HG03439 (cell line): ENCODE results near the gene GPD1L.
A peak's percentile ranks its signal among the peaks of the same experiment; 100 is the strongest.
"Not testable (repeated sequence)": the region's sequence is repeated elsewhere in the genome, so short reads cannot be mapped to it uniquely, and the experiment has no call there.

ENCODE experiments used
- ATAC-seq: cut with Tn5 transposase; IDR thresholded peaks from one replicate; pipeline ENCODE4 v1.9.1; 2021; ENCODE audit warnings: mild to moderate bottlenecking, moderate library complexity; ENCODE audit not compliant: unreplicated experiment

GPD1L gene

DNA sequence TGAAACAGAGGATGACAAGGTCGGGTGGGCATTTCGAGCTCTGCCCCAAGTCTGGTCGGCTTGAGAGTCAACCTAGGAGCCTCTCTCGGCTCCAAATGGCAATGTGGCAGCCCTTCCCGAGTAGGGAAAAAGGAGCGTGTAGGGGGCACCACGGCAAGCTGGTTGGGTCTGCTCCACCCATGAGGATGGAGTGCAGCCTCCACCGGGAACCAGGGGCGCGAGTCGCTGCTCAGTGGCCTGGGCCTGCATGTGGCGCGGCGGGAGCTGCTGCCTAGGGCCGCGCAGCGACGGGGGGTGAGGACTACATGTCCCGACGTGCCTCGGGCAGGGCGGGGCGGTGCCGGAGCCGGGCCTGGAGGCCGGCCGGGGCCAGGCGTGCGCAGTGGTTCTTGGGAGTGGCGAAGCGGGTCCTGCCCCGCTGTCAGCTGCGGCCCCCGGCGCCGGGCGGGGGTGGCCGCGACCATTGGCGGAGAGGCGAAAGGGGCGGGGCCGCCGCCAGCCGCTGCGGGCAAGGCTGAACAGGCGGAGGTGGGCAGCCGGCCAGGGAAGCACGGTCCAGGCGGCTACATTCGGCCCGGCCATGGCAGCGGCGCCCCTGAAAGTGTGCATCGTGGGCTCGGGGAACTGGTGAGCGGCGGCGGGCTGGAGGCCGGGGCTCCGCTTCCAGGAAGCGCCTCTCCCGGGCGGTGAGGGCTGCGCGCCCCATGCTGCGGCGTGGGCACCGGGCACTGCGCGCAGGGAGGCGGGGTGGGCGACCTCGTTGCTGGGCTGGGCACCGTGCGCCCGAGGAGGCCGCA lies at the start of gene GPD1L:
Gene GPD1L, plus strand, starts transcription at position 489 of the 797 bp plus-strand sequence. Its CDS starts 92 bp downstream, at position 581.
- ATAC-seq = peak; percentile 100

DNA sequence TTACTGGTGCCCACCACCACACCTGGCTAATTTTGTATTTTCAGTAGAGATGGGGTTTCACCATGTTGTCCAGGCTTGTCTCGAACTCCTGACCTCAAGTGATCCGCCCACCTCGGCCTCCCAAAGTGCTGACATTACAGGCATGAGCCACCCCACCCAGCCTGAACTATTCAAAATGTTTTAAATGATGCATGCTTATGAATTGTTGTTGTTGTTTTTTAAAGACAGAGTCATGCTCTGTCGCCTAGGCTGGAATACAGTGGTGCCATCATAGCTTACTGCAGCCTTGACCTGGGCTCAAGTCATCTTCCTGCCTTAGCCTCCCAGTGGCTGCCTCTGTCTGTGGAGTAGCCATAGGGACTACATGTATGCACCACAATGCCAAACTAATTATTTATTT lies 48.0 kb upstream of the GPD1L start:
- ATAC-seq = not testable (repeated sequence)

DNA sequence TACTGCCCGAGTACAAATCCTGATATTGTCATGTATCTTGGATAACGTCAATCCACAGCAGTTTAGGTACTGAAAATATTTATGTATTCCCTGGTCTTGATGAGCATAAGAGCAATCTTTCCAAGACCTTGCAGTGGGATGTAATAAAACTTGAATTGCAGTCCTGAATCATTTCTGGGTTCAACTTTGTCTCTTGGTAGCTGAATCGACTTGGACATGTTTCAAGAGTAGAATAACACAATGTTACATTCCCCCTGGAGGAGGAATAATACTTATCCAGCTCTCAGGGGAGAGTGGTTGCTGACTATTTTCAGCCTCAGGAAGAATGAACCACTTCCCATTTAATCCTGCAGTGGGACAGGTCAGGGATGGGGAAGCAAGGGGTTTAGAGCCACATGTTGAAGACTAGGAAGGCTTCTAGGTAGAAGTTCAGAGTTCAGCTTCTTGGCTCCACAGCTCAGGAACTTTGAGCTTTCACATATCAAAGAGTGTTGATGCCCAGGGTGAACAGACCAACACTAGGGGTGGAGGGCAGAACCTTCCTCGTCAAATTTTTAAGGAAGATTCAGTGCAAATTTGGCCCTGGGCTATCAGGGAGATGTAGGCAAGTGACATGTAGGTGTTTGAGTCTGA lies 43.4 kb upstream of the GPD1L start:
- ATAC-seq = no peak

DNA sequence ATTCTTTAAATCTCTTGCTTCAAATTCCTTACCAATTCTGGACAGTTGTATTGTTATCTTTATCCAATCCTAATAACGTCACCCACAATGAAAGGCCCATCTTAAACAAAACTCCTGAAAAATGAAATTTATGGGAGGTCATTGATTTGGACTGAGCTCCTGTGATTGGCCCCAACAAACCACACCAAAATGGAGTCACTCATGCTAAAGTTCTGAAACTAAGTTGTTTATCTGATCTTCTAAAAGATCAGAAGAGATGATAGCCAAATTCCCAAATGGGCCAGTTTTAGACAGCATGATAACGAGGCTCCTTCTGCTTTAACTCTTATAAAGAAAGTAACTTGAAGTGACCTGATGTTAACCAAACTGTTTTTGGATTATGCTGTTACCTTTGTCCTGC lies 39.7 kb upstream of the GPD1L start:
- ATAC-seq = no peak

DNA sequence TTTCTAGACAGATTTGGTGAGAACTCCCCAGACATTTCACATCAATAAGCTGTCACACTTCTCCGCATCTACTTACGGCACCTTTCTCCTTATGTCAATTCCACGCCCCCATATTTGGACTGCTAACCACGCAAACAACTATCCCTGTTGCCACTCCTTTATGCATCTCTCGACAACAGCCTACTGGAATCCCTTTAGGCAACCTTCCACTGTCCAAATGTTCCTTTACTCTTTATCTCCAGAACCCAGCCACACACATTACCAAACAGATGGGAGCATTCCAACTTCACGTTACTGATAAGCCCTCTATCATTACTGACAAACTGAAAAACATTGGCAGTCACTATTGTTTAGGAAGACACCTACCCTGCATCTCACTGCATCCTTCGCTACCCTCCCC lies 32.2 kb upstream of the GPD1L start:
- ATAC-seq = not testable (repeated sequence)

DNA sequence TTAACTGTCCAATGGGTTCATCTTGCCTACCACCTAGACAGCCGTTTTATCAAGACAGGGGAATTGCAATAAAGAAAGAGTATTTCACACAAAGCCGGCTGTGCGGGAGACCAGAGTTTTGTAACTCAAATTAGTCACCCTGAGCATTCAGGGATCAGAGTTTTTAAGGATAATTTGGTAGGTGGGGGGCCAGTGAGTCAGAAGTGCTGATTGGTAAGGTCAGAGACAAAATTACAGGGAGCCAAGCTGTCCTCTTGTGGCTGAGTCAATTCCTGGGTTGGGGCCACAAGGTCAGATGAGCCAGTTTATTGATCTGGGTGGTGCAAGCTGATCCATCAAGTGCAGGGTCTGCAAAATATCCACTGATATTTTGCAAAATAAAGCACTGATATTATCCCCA lies 29.9 kb upstream of the GPD1L start:
- ATAC-seq = no peak

DNA sequence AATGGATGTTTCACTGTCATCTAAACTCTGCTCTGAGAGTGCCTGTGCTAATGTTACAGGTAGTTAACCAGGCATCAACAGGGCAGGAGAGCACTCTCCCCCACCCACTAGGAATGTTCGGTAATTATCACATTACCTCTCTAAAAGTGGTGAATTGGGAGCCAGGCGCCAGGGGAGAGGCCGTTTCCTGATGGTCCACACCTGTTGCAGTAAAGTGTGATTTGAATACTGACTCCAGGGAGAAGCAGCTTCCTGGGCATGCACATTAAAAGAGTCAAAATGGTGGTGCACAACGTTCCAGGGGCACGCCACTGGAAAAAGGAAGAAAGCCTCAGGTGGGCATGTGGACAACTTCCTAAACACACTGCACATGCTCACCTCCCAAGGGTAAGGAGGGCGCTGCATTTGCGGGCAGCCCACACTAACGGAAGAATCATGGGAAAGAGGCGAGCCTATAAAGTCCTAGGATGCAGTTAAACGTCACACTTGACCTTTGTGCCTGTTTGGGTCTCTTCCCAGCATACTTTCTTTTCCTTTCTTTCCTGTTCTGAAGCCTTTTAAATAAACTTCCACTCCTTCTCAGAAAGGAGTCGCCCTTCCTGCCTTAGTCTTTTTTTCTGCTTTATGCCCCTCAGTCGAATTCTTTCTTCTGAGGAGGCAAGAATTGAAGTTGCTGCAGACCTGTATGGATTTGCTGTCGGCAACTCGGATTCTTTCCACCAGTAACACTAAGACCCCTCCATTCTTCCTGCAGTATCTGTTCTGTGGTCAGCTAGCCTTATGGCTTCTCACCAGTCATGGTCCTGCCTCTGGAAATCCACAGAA lies 28.9 kb upstream of the GPD1L start:
- no peak for ATAC-seq

DNA sequence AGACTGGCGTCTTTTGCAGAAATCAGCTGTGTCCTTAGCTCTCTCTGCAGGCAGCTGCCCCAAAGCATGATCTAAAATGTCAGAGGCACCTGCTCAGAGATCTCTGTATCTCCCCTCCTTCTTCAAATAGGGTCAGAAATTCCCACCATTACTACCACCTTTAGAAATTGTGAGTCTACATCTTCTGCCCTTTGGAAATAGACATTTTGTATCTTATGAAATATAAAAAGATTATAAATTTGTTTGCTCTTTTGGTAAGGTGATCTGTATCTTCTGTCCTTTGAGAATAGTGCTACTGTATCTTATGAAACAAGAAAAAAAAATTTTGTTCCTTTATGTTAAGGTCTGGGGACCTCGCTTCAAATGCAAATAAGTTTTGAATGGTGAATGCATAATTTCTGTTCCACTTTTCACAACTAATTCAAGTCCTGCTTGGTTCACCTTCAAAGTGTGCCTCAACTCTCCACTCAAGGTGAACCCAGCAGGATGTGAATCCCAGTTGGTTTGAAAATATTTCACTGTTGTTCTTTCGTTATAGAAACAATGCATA lies 28.3 kb upstream of the GPD1L start:
- ATAC-seq = no peak

DNA sequence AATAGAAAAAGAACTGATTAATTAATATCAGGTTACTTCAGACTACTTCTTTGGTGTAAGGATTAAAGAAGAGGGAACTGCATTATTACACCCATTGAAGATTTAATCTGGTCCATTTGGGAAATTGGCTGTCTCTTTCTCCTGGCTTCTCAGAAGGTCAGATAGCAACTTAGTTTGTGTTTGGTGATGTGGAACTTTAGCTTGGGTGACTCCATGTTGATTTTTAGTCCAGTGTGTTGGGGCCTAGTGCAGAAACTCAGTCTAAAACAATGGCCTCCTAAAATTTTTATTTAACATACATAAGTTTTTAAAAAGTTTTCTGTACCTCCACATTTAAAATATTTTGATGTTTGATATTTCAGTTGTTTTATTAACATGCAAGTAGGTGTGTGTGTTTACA lies 27.6 kb upstream of the GPD1L start:
- ATAC-seq = no peak

DNA sequence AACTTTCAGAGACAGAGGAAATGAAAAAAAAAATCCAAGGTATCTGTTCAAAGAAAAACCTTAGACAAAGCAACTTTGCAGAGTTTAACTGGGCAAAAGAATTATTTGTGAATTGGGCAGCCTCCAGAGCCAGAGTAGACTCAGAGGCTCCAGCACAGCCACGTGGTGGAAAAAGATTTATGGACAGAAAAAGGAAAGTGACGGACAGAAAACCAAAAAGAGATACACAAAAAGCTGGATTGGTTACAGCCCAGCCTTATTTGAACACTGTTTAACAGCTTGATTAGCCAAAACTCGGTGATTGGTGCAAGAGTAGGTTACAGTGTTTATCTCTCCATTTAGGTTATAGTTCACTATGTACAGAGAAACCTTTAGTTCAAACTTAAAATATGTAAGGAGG lies 23.7 kb upstream of the GPD1L start:
- ATAC-seq = no peak

DNA sequence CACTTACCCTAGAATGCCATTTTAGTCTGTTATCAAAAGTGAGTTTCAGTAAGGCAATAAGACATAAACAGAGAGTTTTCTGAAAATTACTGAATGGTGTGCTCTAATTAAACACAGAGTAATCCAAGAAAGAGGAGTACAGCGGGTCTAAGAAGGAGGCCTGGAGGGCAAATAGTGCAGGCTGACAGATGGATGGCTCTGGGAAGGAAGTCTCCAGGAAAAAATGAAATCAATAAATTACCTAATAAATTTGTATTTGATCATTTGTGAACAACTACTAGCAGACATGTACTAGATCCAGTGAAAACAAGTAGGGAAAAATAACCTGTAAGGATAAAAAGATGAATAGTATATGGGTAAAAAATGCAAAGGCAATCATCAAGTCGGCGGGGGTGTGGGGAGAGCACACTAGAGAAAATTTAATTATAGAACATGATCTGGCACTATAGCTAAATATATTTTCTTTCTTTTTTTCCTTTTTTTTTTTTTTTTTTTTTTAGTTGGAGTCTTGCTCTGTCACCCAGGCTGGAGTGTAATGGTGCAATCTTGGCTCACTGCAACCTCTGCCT lies 22.6 kb upstream of the GPD1L start:
- no peak for ATAC-seq

DNA sequence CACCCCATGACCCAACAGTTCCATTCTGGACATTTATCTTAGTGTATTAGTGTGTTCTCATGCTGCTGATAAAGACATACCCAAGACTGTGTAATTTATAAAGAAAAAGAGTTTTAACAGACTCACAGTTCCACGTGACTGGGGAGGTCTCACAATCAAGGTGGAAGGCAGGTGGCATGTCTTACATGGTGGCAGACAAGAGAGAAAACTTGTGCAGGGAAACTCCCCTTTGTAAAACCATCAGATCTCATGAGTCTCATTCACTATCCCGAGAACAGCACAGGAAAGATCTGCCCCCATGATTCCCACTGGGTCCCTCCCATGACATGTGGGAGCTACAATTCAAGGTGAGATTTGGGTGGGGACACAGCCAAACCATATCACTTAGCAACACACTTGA lies 21.6 kb upstream of the GPD1L start:
- ATAC-seq = no peak

DNA sequence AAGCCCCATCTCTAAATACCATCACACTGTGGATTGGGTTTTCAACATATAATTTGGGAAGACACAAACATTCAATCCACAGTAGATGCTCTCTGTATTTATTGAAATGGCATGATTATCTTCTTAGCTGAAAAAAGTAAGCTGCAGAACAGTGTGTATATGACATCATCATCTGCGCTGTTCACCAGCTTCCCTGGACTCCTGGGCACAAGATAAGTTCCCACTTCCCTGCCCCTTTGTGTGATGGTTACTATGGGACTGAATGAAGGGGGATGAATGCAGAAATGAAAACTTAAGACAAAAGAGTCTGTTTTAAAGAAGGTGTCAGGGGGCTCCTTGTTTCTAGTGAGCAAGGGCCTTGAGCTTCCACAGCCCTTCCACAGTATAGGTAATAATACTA lies 20.0 kb upstream of the GPD1L start:
- no peak for ATAC-seq

DNA sequence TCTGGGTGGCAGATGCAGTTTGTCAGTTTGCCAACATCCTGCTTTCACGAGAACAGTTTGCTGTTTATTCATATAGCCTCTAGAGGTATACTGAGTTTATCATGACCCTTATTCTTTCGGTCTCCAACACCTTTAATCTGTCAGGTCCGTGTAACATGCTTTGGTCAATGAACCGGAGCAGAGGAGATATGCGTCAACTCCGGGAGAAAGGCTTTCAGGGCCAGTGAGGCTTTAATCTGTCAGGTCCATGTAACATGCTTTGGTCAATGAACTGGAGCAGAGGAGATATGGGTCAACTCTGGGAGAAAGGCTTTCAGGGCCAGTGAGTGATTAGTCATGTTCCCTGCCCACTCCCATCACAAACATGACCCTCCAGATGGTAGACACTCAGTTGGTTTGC lies 16.9 kb upstream of the GPD1L start:
- ATAC-seq = no peak

DNA sequence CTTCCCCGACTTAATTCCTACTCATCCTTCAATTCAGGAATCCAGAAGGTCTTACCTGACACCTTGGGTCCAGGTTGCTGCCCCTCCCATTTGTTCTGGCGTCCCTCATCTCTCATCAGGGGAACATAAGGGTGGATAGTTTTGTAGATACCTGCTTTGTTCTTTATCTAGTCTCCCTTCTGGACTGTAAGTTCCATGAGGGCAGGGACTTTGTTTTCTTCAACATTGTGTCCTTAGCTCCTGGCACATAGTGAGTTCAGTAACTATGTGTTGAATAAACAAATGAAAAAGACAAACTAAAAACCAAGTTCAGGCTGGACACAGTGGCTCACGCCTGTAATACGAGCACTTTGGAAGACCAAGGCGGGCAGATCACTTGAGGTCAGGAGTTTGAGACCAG lies 13.2 kb upstream of the GPD1L start:
- no peak for ATAC-seq

DNA sequence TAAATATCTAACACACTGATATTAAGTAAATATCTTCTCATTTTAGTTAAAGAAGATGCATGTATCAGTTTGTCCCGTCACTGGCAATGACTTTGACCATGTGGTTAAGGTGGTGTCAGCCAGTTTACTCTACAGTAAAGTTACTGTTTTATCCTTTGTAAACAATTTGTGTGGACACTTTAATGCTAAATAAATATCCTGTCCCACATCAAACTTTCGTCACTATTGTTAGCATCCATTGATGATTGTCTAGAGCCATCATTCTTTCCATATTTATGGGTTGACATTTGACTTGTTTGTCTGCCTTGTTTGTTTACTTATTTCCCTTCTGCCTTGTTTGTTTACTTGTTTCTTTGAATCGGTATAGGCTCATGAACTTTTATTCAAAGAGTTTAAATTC lies 11.0 kb upstream of the GPD1L start:
- no peak for ATAC-seq

DNA sequence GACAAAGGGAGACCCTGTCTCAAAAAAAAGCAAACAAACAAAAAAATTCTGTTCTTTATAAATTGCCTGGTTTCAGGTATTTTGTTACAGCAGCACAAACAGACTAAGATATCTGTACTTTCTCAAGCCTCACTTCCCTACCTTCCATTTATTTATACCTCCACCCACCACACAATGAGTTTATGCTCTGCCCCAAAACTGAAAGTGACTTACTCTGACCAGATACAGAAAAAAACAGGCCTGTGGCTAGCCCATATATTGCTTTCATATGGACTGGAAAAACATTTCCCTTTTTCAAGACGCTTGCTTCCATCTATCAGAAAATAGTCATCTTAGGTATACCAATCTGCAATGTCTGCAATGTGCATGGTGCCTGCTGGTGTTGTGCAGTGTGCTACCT lies 8.7 kb upstream of the GPD1L start:
- ATAC-seq = no peak

DNA sequence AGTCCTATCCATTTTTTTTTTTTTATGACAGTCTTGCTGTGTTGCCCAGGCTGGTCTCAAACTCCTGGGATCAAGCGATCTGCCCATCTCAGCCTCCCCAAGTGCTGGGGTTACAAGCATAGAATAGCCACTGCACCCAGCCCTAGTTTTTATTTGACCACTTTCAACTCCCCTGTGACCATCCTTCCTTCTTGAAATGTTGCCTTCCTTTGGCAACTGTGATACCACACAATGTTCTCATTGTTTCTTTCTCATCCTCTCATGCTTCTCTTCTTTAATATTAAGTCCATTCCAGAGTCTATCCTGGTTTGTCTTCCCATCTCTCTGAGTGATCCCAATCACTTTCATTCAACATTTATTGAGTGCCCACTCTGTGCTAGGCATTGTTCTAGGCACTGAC lies 7.9 kb upstream of the GPD1L start:
- no peak for ATAC-seq

DNA sequence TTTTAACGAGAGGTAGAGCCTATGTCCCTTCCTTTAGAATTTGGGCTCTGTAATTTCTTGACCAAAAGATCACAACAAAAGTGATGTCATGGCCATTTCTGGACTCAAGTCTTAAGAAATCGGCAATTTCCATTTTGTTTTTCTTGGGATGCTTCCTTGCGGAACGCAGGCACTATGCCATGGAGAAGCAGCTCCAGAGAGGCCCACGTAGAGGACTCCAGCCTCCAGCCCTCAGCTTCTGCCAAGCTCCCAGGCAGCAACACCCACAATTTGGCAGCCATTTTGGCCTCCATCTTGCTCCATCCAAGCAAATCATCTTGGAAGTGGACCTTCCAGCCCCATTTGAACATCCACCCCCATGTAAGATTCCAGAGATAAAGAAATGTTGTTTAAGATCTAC lies 6.0 kb upstream of the GPD1L start:
- ATAC-seq = no peak

DNA sequence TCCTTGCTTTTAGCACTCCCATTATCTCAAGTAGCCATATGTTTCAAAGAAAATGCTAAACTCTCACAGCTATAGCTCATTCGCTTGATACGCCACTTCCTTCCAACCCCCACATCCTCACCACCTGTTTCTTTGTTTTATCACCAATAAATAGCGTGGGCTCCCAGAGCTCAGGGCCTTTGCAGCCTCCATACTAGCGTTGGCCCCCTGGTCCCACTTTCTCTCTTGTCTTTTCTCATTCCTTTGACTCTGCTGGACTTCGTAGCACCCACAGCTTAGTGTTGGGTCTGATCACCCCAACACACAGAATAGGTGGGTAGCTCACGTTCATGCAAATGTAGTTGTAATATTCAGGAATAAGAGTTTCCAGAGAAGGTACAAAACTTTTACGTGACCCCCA lies 4.1 kb upstream of the GPD1L start:
- no peak for ATAC-seq

DNA sequence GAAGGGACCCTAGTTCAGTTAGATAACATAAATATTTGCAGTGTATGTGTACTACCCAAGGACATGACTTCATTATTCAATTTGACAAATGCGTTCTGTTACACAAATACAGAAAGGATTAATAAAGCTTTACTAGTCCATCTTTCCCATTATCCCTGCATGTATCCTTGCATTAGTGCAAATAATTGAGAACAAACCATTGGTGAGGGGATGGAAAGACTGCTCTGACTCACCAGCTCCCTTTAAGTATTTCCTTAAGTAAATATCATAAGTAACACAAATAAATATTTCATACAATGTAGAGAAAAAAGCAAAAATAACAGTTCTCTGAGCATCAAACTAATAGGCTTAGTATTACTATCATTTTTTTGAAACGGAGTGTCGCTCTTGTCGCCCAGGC lies 1.9 kb upstream of the GPD1L start:
- no peak for ATAC-seq
